IPS DF 6.9 (cell line): ENCODE data around the gene SNX13.
A peak's percentile ranks its signal among the peaks of the same experiment; 100 is the strongest.

Experiments
- DNase-seq: peaks from one replicate; pipeline ENCODE4 v3.0.0-alpha.2; 2013; ENCODE audit warnings: low read depth, low spot score
- H3K27ac ChIP-seq: one replicate; pipeline ENCODE4 v1.5.1; 2013; ENCODE audit warnings: low read length, control low read depth
- H3K27me3 ChIP-seq: 2 replicates; pipeline ENCODE4 v1.6.1; 2013; ENCODE audit warnings: mild to moderate bottlenecking, low read length; ENCODE audit not compliant: control insufficient read depth, insufficient read depth
- H3K36me3 ChIP-seq: 2 replicates; pipeline ENCODE4 v1.6.1; 2013; ENCODE audit warnings: low read length; ENCODE audit not compliant: control insufficient read depth, insufficient read depth
- H3K4me1 ChIP-seq: 2 replicates; pipeline ENCODE4 v1.6.1; 2013; ENCODE audit warnings: low read length; ENCODE audit not compliant: control insufficient read depth, insufficient read depth
- H3K4me3 ChIP-seq: 2 replicates; pipeline ENCODE4 v1.5.1; 2013; ENCODE audit warnings: mild to moderate bottlenecking, low read length
- H3K9me3 ChIP-seq: 2 replicates; pipeline ENCODE4 v1.6.1; 2013; ENCODE audit warnings: low read length, inconsistent platforms; ENCODE audit not compliant: control insufficient read depth, insufficient read depth
- WGBS: extraction: QIAGEN DNeasy Blood & Tissue Kit; methylation state at CpG from one replicate; pipeline ENCODE4 v1.1.7; 2013; ENCODE audit warnings: mixed read lengths, missing lambda C conversion rate; ENCODE audit not compliant: insufficient read length, insufficient coverage; 5-methylcytosine and 5-hydroxymethylcytosine counted together

Gene SNX13

GRCh38 chr7:17940302-17940883, at the start of gene SNX13:
SNX13 (minus strand) TSS chr7:17940494; CDS start chr7:17940295, 199 bp downstream.
- WGBS: no CpG with 5 or more reads among the region's 66 CpGs
- Histone ChIP-seq H3K27me3 (no peaks in the 10 kb centered on the region), H3K36me3 (no peaks in the 10 kb centered on the region), H3K4me3 (peak within 1 kb of the TSS; percentile 79), H3K9me3 (no peaks in the 10 kb centered on the region), H3K4me1 (no peaks in the 10 kb centered on the region; the same call in 1 of the 2 replicates), H3K27ac (no peak within 1 kb of the TSS)
- DNase-seq: peak; percentile 74

- no peaks in the 10 kb centered on the region for H3K36me3 ChIP-seq
Observed at GRCh38 chr7:17989546-17989945, 49.3 kb upstream of the SNX13 start.

GRCh38 chr7:17988858-17989257, 48.6 kb upstream of the SNX13 start:
- no CpG with 5 or more reads among the region's 6 CpGs for WGBS
- Histone ChIP-seq H3K27me3 (no peaks in the 10 kb centered on the region), H3K4me3 (no peak overlapping the region), H3K36me3 (no peaks in the 10 kb centered on the region), H3K27ac (no peak overlapping the region), H3K4me1 (no peaks in the 10 kb centered on the region), H3K9me3 (no peaks in the 10 kb centered on the region)
- no peak for DNase-seq

More at GRCh38 chr7:17989546-17989945, 49.3 kb upstream of the SNX13 start:
- H3K9me3 ChIP-seq: no peaks in the 10 kb centered on the region
- no peak overlapping the region for H3K4me3 ChIP-seq
- no CpG with 5 or more reads among the region's 5 CpGs for WGBS
- H3K27ac ChIP-seq: no peak overlapping the region
- no peaks in the 10 kb centered on the region for H3K27me3 ChIP-seq
- no peak for DNase-seq
- H3K4me1 ChIP-seq: no peaks in the 10 kb centered on the region

GRCh38 chr7:17988141-17988540, 47.8 kb upstream of the SNX13 start:
- H3K27ac ChIP-seq: no peak overlapping the region
- no peaks in the 10 kb centered on the region for H3K4me1 ChIP-seq
- no peak for DNase-seq
- no CpG with 5 or more reads among the region's 6 CpGs for WGBS
- no peaks in the 10 kb centered on the region for H3K27me3 ChIP-seq
- H3K4me3 ChIP-seq: no peak overlapping the region
- H3K9me3 ChIP-seq: no peaks in the 10 kb centered on the region
- H3K36me3 ChIP-seq: no peaks in the 10 kb centered on the region

GRCh38 chr7:17986851-17987250, 46.6 kb upstream of the SNX13 start:
- no peaks in the 10 kb centered on the region for H3K4me1 ChIP-seq
- no CpG with 5 or more reads among the region's 1 CpG for WGBS
- no peaks in the 10 kb centered on the region for H3K27me3 ChIP-seq
- H3K36me3 ChIP-seq: no peaks in the 10 kb centered on the region
- H3K9me3 ChIP-seq: no peaks in the 10 kb centered on the region
- H3K4me3 ChIP-seq: no peak overlapping the region
- no peak for DNase-seq
- no peak overlapping the region for H3K27ac ChIP-seq

GRCh38 chr7:17985473-17986239, 45.4 kb upstream of the SNX13 start:
- no peaks in the 10 kb centered on the region for H3K27me3 ChIP-seq

GRCh38 chr7:17984288-17984687, 44.0 kb upstream of the SNX13 start:
- H3K4me1 ChIP-seq: no peaks in the 10 kb centered on the region
- DNase-seq: no peak
- H3K27me3 ChIP-seq: no peaks in the 10 kb centered on the region
- no peaks in the 10 kb centered on the region for H3K36me3 ChIP-seq
- no peak overlapping the region for H3K27ac ChIP-seq
- no CpG with 5 or more reads among the region's 1 CpG for WGBS
- H3K9me3 ChIP-seq: no peaks in the 10 kb centered on the region
- H3K4me3 ChIP-seq: no peak overlapping the region

More at GRCh38 chr7:17985473-17986239, 45.4 kb upstream of the SNX13 start:
- Histone ChIP-seq H3K36me3 (no peaks in the 10 kb centered on the region), H3K27ac (no peak overlapping the region), H3K4me3 (no peak overlapping the region), H3K4me1 (no peaks in the 10 kb centered on the region), H3K9me3 (no peaks in the 10 kb centered on the region)
- DNase-seq: no peak
- WGBS: no CpG with 5 or more reads among the region's 6 CpGs

- H3K9me3 ChIP-seq: no peaks in the 10 kb centered on the region
- no peaks in the 10 kb centered on the region for H3K36me3 ChIP-seq
- DNase-seq: no peak
- no peaks in the 10 kb centered on the region for H3K27me3 ChIP-seq
- H3K4me1 ChIP-seq: no peaks in the 10 kb centered on the region
- H3K27ac ChIP-seq: no peak overlapping the region
- no peak overlapping the region for H3K4me3 ChIP-seq
- no CpG with 5 or more reads among the region's 3 CpGs for whole genome bisulfite sequencing
Observed at GRCh38 chr7:17983221-17984062, 43.1 kb upstream of the SNX13 start.

GRCh38 chr7:17976952-17977351, 36.7 kb upstream of the SNX13 start:
- no peak overlapping the region for H3K27ac ChIP-seq
- no peaks in the 10 kb centered on the region for H3K4me1 ChIP-seq
- no peak for DNase-seq
- H3K9me3 ChIP-seq: no peaks in the 10 kb centered on the region
- no peaks in the 10 kb centered on the region for H3K36me3 ChIP-seq
- H3K27me3 ChIP-seq: no peaks in the 10 kb centered on the region
- H3K4me3 ChIP-seq: no peak overlapping the region
- no CpG with 5 or more reads among the region's 2 CpGs for whole genome bisulfite sequencing

- no CpG with 5 or more reads among the region's 2 CpGs for WGBS
- H3K27me3 ChIP-seq: no peaks in the 10 kb centered on the region
- H3K27ac ChIP-seq: no peak overlapping the region
- H3K36me3 ChIP-seq: no peaks in the 10 kb centered on the region
- H3K4me3 ChIP-seq: no peak overlapping the region
- H3K9me3 ChIP-seq: no peaks in the 10 kb centered on the region
- no peak for DNase-seq
- H3K4me1 ChIP-seq: no peaks in the 10 kb centered on the region
Observed at GRCh38 chr7:17971411-17971810, 31.1 kb upstream of the SNX13 start.
